Measurements from ENCODE around the gene PRICKLE1. TPM values are rescaled to one million over a fixed set of nuclear protein-coding genes. Genes with fewer than 3 reads are reported as not detected.

PRICKLE1 gene
- polyA plus RNA-seq, 1 donor (not counting 4 experiments of a cell fraction or from before 2014, with no cell fraction given): 3.5 TPM

DNA sequence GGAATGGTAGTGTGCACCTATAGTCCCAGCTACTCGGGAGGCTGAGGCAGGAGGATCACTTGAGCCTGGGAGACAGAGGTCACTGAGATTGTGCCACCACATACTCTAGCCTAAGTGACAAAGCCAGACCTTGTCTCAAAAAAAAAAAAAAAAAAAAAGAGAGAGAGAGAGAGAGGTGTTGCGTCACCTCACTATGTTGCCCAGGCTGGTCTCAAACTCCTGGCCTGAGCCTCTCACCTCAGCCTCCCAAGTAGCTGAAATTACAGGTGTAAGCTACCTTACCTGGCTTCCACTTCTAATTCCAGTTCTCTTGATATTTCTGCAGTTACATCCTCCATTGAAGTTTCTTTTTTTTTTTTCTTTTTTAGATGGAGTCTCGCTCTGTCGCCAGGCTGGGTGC, 94.3 kb downstream of the PRICKLE1 start:
- Histone ChIP-seq H3K27me3 (ENCODE audit: control insufficient read depth, extremely low read depth, insufficient read depth, low read length) (no peaks in the 10 kb centered on the region), H3K9me1 (ENCODE audit: control insufficient read depth, extremely low read depth, insufficient read depth, low read length) (no peaks in the 10 kb centered on the region), H3K9ac (ENCODE audit: control insufficient read depth, extremely low read depth, insufficient read depth, low read length) (no peak overlapping the region), H3K9me3 (ENCODE audit: control insufficient read depth, low read depth, low read length) (no peaks in the 10 kb centered on the region), H3K79me2 (ENCODE audit: control insufficient read depth, insufficient read depth, low read length) (no peaks in the 10 kb centered on the region), H3K4me3 (ENCODE audit: control insufficient read depth in 2 of 3, extremely low read depth in 1 of 3, insufficient read depth in 2 of 3, low read depth in 1 of 3, low read length in 3 of 3) (no peak overlapping the region), H3K36me3 (ENCODE audit: control insufficient read depth in 2 of 2, extremely low read depth in 1 of 2, insufficient read depth in 2 of 2, low read length in 2 of 2) (no peaks in the 10 kb centered on the region), H4K20me1 (ENCODE audit: control insufficient read depth, extremely low read depth, insufficient read depth, low read length) (no peaks in the 10 kb centered on the region), H3K27ac (ENCODE audit: control insufficient read depth, insufficient read depth, low read length) (no peak overlapping the region), H3K4me1 (ENCODE audit: control insufficient read depth, extremely low read depth, insufficient read depth, low read length) (no peaks in the 10 kb centered on the region), H2AFZ (ENCODE audit: control insufficient read depth, low read length) (no peak overlapping the region), H3K4me2 (ENCODE audit: control insufficient read depth, extremely low read depth, insufficient read depth, low read depth, low read length) (no peak overlapping the region)
- DNase-seq (ENCODE audit: low read depth, low spot score) (no peak), FAIRE-seq (no peak)
- TF ChIP-seq, protein P1, sequence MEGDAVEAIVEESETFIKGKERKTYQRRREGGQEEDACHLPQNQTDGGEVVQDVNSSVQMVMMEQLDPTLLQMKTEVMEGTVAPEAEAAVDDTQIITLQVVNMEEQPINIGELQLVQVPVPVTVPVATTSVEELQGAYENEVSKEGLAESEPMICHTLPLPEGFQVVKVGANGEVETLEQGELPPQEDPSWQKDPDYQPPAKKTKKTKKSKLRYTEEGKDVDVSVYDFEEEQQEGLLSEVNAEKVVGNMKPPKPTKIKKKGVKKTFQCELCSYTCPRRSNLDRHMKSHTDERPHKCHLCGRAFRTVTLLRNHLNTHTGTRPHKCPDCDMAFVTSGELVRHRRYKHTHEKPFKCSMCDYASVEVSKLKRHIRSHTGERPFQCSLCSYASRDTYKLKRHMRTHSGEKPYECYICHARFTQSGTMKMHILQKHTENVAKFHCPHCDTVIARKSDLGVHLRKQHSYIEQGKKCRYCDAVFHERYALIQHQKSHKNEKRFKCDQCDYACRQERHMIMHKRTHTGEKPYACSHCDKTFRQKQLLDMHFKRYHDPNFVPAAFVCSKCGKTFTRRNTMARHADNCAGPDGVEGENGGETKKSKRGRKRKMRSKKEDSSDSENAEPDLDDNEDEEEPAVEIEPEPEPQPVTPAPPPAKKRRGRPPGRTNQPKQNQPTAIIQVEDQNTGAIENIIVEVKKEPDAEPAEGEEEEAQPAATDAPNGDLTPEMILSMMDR (optimal IDR thresholded peaks at IDR 0.05 in 1 of 3, IDR thresholded peaks at IDR 0.05 in 1 of 3, conservative IDR thresholded peaks at IDR 0.05 in 1 of 3; ENCODE audit: extremely low read depth in 1 of 3, insufficient read depth in 2 of 3, low read length in 3 of 3): no peak
- no peak for TF ChIP-seq EZH2 (IDR thresholded peaks at IDR 0.05; ENCODE audit: low read length)
- dilution Hi-C loops (cut with MboI; ENCODE audit: extremely low pct_ligation_motif_present, low sequenced_read_pairs): no loop called here

- dilution Hi-C loops (cut with MboI; ENCODE audit: extremely low pct_ligation_motif_present, low sequenced_read_pairs): no loop called here
- H3K4me1 ChIP-seq (ENCODE audit: control insufficient read depth, extremely low read depth, insufficient read depth, low read length): no peaks in the 10 kb centered on the region
- no peaks in the 10 kb centered on the region for H3K9me3 ChIP-seq (ENCODE audit: control insufficient read depth, low read depth, low read length)
- H3K4me3 ChIP-seq (ENCODE audit: control insufficient read depth in 2 of 3, extremely low read depth in 1 of 3, insufficient read depth in 2 of 3, low read depth in 1 of 3, low read length in 3 of 3): no peak overlapping the region
- FAIRE-seq: no peak
- no peak for DNase-seq (ENCODE audit: low read depth, low spot score)
- no peaks in the 10 kb centered on the region for H3K36me3 ChIP-seq (ENCODE audit: control insufficient read depth in 2 of 2, extremely low read depth in 1 of 2, insufficient read depth in 2 of 2, low read length in 2 of 2)
- no peak overlapping the region for H3K27ac ChIP-seq (ENCODE audit: control insufficient read depth, insufficient read depth, low read length)
- no peaks in the 10 kb centered on the region for H3K9me1 ChIP-seq (ENCODE audit: control insufficient read depth, extremely low read depth, insufficient read depth, low read length)
- H2AFZ ChIP-seq (ENCODE audit: control insufficient read depth, low read length): no peak overlapping the region
- H3K9ac ChIP-seq (ENCODE audit: control insufficient read depth, extremely low read depth, insufficient read depth, low read length): no peak overlapping the region
- H3K4me2 ChIP-seq (ENCODE audit: control insufficient read depth, extremely low read depth, insufficient read depth, low read depth, low read length): no peak overlapping the region
- H3K79me2 ChIP-seq (ENCODE audit: control insufficient read depth, insufficient read depth, low read length): no peaks in the 10 kb centered on the region
- no peaks in the 10 kb centered on the region for H4K20me1 ChIP-seq (ENCODE audit: control insufficient read depth, extremely low read depth, insufficient read depth, low read length)
- no peaks in the 10 kb centered on the region for H3K27me3 ChIP-seq (ENCODE audit: control insufficient read depth, extremely low read depth, insufficient read depth, low read length)
- no peak for TF ChIP-seq EZH2 (IDR thresholded peaks at IDR 0.05; ENCODE audit: low read length)
- TF ChIP-seq, protein P1 (optimal IDR thresholded peaks at IDR 0.05 in 1 of 3, IDR thresholded peaks at IDR 0.05 in 1 of 3, conservative IDR thresholded peaks at IDR 0.05 in 1 of 3; ENCODE audit: extremely low read depth in 1 of 3, insufficient read depth in 2 of 3, low read length in 3 of 3): no peak
Measured at GRCh38 chr12:42492267-42492666, 97.3 kb downstream of the PRICKLE1 start.
